DND-41 (cell line): ENCODE results near the gene TOMM20.

Experiments used
- EZH2 ChIP-seq: IDR thresholded peaks from 3 replicates; pipeline ENCODE4 v1.6.1; 2012; ENCODE audit warnings: borderline replicate concordance, low read depth, mild to moderate bottlenecking, moderate library complexity, low read length, inconsistent platforms; ENCODE audit not compliant: severe bottlenecking
- TF ChIP-seq, protein P1 (sequence below): IDR thresholded peaks from 2 replicates; pipeline ENCODE4 v1.5.1; 2012; ENCODE audit warnings: borderline replicate concordance, low read length, moderate library complexity, mild to moderate bottlenecking; ENCODE audit not compliant: poor library complexity, severe bottlenecking; ENCODE audit errors: extremely low read depth

DNA sequence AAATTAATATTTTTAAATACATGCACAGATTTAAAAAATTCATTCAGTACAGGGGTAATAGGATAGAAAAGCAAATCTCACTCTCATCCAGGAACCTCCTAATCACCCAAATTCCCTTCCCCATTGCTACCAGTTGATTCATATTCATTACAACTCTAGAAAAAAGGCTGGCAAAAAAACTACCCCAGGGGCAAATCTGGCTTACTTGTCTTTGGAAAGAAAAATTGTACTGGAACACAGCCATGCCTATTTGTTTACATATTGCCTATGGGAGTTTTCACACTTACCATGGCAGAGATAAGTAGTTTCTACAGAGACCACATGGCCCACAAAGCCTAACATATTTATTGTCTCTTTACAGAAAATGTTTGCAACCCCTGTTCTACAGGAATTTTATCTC, 41.3 kb upstream of the TOMM20 start:
- TF ChIP-seq, protein P1, sequence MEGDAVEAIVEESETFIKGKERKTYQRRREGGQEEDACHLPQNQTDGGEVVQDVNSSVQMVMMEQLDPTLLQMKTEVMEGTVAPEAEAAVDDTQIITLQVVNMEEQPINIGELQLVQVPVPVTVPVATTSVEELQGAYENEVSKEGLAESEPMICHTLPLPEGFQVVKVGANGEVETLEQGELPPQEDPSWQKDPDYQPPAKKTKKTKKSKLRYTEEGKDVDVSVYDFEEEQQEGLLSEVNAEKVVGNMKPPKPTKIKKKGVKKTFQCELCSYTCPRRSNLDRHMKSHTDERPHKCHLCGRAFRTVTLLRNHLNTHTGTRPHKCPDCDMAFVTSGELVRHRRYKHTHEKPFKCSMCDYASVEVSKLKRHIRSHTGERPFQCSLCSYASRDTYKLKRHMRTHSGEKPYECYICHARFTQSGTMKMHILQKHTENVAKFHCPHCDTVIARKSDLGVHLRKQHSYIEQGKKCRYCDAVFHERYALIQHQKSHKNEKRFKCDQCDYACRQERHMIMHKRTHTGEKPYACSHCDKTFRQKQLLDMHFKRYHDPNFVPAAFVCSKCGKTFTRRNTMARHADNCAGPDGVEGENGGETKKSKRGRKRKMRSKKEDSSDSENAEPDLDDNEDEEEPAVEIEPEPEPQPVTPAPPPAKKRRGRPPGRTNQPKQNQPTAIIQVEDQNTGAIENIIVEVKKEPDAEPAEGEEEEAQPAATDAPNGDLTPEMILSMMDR: no peak
- TF ChIP-seq EZH2: no peak
